AG04450 (cell line): ENCODE data around the gene SPAG9. TPM values are rescaled to one million over a fixed set of nuclear protein-coding genes. Genes with fewer than 3 reads are reported as not detected.
A peak's percentile ranks its signal among the peaks of the same experiment; 100 is the strongest.

Experiments
- CTCF ChIA-PET: fragments of 300-600, 350-600 bp; formaldehyde crosslinking; extraction: SDS; loops from one replicate; lab custom pipeline; 2022; ENCODE audit warnings: antibody characterized with exemption, inconsistent platforms; lab: Charles Lee
- POLR2A ChIA-PET: fragments of 350-600 bp; formaldehyde crosslinking; extraction: SDS; loops from one replicate; lab custom pipeline; 2021; ENCODE audit warnings: antibody characterized with exemption, inconsistent platforms; lab: Yijun Ruan, JAX
- DNase-seq: peaks from one replicate; pipeline ENCODE4 v3.0.0-alpha.2; 2011; ENCODE audit warnings: low read depth, low spot score
- H3K27ac ChIP-seq: one replicate; pipeline ENCODE4 v1.5.1; 2012; ENCODE audit warnings: low read depth, low read length, control low read depth
- H3K27me3 ChIP-seq: one replicate; pipeline ENCODE4 v1.6.0; 2012; ENCODE audit warnings: low read length; ENCODE audit not compliant: control insufficient read depth, insufficient read depth
- H3K4me3 ChIP-seq: 2 replicates; pipeline ENCODE4 v1.5.1; 2011; ENCODE audit warnings: mild to moderate bottlenecking, low read depth, low read length, control low read depth
- H3K9me3 ChIP-seq: 2 replicates; pipeline ENCODE4 v1.5.1; 2012; ENCODE audit warnings: low read length; ENCODE audit not compliant: control insufficient read depth, insufficient read depth
- polyA plus RNA-seq: library from polyadenylated mRNA; depleted of rRNA; stranded (reverse); fragments of >200 nt; gene quantifications from 2 replicates; pipeline ENCODE4 v1.2.3, GENCODE V29; 2011
- TF ChIP-seq, protein P1 (sequence below): IDR thresholded peaks from 2 replicates; pipeline ENCODE4 v1.5.1; 2011; ENCODE audit warnings: low read depth, low read length, control low read depth, inconsistent platforms

Gene SPAG9
- polyA plus RNA-seq, 1 experiment: 42.1 TPM

DNA sequence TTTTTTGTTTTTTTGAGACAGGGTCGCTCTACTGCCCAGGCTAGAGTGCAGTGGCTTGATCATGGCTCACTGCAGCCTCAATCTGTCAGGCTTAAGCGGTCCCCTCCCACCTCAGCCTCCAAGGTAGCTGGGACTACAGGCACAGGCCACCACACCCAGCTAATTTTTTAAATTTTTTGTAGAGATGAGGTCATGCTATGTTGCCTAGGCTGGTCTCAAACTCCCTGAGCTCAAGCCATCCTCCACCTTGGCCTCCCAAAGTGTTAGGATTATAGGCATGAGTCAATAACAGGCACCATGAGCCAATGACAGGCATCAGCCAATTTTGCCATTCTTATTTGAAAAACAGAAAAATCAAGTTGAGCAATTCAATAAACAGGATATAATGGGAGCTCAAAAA is 125.0 kb downstream of the SPAG9 start:
- POLR2A ChIA-PET: no interaction called here
- no peak overlapping the region for H3K27ac ChIP-seq
- H3K27me3 ChIP-seq: no peaks in the 10 kb centered on the region
- no peaks in the 10 kb centered on the region for H3K9me3 ChIP-seq
- TF ChIP-seq, protein P1, sequence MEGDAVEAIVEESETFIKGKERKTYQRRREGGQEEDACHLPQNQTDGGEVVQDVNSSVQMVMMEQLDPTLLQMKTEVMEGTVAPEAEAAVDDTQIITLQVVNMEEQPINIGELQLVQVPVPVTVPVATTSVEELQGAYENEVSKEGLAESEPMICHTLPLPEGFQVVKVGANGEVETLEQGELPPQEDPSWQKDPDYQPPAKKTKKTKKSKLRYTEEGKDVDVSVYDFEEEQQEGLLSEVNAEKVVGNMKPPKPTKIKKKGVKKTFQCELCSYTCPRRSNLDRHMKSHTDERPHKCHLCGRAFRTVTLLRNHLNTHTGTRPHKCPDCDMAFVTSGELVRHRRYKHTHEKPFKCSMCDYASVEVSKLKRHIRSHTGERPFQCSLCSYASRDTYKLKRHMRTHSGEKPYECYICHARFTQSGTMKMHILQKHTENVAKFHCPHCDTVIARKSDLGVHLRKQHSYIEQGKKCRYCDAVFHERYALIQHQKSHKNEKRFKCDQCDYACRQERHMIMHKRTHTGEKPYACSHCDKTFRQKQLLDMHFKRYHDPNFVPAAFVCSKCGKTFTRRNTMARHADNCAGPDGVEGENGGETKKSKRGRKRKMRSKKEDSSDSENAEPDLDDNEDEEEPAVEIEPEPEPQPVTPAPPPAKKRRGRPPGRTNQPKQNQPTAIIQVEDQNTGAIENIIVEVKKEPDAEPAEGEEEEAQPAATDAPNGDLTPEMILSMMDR: no peak
- DNase-seq: no peak
- H3K4me3 ChIP-seq: no peak overlapping the region
- CTCF ChIA-PET: interaction anchor here (0.5 to 2.1 kb wide), 3 partner anchors 97 to 158 kb away, joined by 3 to 9 read pairs (median 5); partner anchors contain the start of gene NME1

DNA sequence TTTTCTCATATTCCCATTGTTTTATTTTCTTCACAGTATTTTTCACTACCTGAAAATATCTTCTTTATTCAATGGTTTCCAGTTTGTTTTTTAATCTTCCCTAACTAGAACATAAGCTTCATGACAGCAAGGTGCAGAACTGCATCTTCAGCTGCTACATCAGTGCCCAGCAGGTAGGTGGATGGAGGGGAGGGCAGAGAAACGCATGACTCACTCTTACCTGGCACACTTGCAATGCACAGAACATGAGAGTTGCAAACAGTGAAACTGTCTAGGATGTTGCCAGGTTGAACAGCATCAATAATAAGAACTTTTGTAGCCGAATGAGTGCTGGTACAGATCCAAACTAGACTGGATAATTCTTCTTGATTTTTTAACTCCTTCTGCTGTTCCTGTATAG is 127.1 kb downstream of the SPAG9 start:
- ChIA-PET POLR2A (no interaction called here), CTCF (no interaction called here)
- TF ChIP-seq, protein P1: no peak
- Histone ChIP-seq H3K4me3 (no peak overlapping the region), H3K27me3 (no peaks in the 10 kb centered on the region), H3K9me3 (no peaks in the 10 kb centered on the region), H3K27ac (no peak overlapping the region)
- no peak for DNase-seq

- no peak for DNase-seq
- POLR2A ChIA-PET: no interaction called here
- no peaks in the 10 kb centered on the region for H3K9me3 ChIP-seq
- H3K27me3 ChIP-seq: no peaks in the 10 kb centered on the region
- H3K4me3 ChIP-seq: no peak overlapping the region
- TF ChIP-seq, protein P1: no peak
- CTCF ChIA-PET: no interaction called here
- H3K27ac ChIP-seq: no peak overlapping the region
Measured at GRCh38 chr17:50989149-50989548, 131.5 kb downstream of the SPAG9 start.

DNA sequence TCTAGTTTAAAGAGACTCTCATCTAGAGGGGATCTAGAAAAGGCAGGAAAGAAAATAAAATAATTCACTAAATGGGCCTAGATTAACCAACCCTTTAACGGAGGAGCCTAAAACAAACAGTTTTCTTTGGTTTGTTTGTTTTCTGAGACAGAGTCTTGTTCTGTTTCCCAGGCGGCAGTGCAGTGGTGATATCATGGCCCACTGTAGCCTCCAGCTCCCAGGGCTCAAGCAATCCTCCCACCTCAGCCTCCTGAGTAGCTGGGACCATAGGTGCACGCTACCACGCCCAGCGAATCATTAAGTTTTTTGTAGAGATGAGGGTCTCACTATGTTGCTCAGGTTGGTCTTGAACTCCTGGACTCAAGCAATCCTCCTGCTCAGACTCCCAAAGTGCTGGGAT is 132.2 kb downstream of the SPAG9 start:
- CTCF ChIA-PET: interaction anchor here (0.7 kb wide), 1 partner anchor 113 kb away, joined by 4 read pairs; no protein-coding TSS in a partner anchor
- TF ChIP-seq, protein P1: no peak
- Histone ChIP-seq H3K4me3 (no peak overlapping the region), H3K27ac (no peak overlapping the region), H3K9me3 (no peaks in the 10 kb centered on the region), H3K27me3 (no peaks in the 10 kb centered on the region)
- DNase-seq: no peak
- POLR2A ChIA-PET: no interaction called here

- Histone ChIP-seq H3K4me3 (no peak overlapping the region), H3K27ac (no peak overlapping the region), H3K9me3 (no peaks in the 10 kb centered on the region), H3K27me3 (no peaks in the 10 kb centered on the region)
- peak; percentile 21 for DNase-seq
- TF ChIP-seq, protein P1: no peak
- ChIA-PET CTCF (interaction anchor here (0.6 to 1.4 kb wide), 5 partner anchors 14 to 204 kb away, joined by 3 to 6 read pairs (median 3); partner anchors contain the start of gene NME1), POLR2A (no interaction called here)
Measured at GRCh38 chr17:50986989-50987660, 133.5 kb downstream of the SPAG9 start.
